ENCODE data around the gene VSIG10. TPM values are rescaled to one million over a fixed set of nuclear protein-coding genes. Genes with fewer than 3 reads are reported as not detected.

VSIG10 gene
- total RNA-seq, 1 experiment from 2014 or later: 56.2 TPM

DNA sequence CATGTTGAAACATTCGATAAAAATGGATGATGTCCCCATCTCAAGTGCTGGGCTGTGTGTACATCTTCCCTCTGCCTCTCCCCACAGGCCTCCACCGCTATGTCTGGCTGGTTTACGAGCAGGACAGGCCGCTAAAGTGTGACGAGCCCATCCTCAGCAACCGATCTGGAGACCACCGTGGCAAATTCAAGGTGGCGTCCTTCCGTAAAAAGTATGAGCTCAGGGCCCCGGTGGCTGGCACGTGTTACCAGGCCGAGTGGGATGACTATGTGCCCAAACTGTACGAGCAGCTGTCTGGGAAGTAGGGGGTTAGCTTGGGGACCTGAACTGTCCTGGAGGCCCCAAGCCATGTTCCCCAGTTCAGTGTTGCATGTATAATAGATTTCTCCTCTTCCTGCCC lies 40.7 kb upstream of the VSIG10 start:
- Histone ChIP-seq H3K36me3 (ENCODE audit: control insufficient read depth, insufficient read depth, low read length) (peaks cover 2% of the 10 kb centered on the region; the same call in 1 of the 2 replicates), H3K27ac (ENCODE audit: low read length) (no peak overlapping the region), H3K9me3 (ENCODE audit: control insufficient read depth, insufficient read depth, low read depth, low read length) (no peaks in the 10 kb centered on the region), H3K27me3 (ENCODE audit: control insufficient read depth, insufficient read depth, low read length) (no peaks in the 10 kb centered on the region), H3K4me3 (ENCODE audit: low read depth in 2 of 2, low read length in 2 of 2) (no peak overlapping the region), H3K4me1 (ENCODE audit: control insufficient read depth, insufficient read depth, low read length) (no peaks in the 10 kb centered on the region)
- no TSS peak for BruUV-seq (replicated peaks)
- intact Hi-C loops (cut with micrococcal nuclease; ENCODE audit: unreplicated experiment) (no loop called here), in situ Hi-C loops (cut with HindIII; ENCODE audit: low pct_unique_long_range_greater_than_20kb, low sequenced_read_pairs) (no loop called here)
- TF ChIP-seq, protein P1, sequence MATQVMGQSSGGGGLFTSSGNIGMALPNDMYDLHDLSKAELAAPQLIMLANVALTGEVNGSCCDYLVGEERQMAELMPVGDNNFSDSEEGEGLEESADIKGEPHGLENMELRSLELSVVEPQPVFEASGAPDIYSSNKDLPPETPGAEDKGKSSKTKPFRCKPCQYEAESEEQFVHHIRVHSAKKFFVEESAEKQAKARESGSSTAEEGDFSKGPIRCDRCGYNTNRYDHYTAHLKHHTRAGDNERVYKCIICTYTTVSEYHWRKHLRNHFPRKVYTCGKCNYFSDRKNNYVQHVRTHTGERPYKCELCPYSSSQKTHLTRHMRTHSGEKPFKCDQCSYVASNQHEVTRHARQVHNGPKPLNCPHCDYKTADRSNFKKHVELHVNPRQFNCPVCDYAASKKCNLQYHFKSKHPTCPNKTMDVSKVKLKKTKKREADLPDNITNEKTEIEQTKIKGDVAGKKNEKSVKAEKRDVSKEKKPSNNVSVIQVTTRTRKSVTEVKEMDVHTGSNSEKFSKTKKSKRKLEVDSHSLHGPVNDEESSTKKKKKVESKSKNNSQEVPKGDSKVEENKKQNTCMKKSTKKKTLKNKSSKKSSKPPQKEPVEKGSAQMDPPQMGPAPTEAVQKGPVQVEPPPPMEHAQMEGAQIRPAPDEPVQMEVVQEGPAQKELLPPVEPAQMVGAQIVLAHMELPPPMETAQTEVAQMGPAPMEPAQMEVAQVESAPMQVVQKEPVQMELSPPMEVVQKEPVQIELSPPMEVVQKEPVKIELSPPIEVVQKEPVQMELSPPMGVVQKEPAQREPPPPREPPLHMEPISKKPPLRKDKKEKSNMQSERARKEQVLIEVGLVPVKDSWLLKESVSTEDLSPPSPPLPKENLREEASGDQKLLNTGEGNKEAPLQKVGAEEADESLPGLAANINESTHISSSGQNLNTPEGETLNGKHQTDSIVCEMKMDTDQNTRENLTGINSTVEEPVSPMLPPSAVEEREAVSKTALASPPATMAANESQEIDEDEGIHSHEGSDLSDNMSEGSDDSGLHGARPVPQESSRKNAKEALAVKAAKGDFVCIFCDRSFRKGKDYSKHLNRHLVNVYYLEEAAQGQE (IDR thresholded peaks at IDR 0.05; ENCODE audit: insufficient read depth in 1 of 2, low read depth in 2 of 2, low read length in 1 of 2): no peak
- TF ChIP-seq SIN3A (IDR thresholded peaks at IDR 0.05; ENCODE audit: borderline replicate concordance, insufficient read depth, low read depth, low read length) (no peak), POLR2AphosphoS5 (IDR thresholded peaks at IDR 0.05; ENCODE audit: low read depth, low read length) (no peak), TCF7L2 (IDR thresholded peaks at IDR 0.05; ENCODE audit: low read depth, low read length) (no peak)
- TF ChIP-seq, protein P2, sequence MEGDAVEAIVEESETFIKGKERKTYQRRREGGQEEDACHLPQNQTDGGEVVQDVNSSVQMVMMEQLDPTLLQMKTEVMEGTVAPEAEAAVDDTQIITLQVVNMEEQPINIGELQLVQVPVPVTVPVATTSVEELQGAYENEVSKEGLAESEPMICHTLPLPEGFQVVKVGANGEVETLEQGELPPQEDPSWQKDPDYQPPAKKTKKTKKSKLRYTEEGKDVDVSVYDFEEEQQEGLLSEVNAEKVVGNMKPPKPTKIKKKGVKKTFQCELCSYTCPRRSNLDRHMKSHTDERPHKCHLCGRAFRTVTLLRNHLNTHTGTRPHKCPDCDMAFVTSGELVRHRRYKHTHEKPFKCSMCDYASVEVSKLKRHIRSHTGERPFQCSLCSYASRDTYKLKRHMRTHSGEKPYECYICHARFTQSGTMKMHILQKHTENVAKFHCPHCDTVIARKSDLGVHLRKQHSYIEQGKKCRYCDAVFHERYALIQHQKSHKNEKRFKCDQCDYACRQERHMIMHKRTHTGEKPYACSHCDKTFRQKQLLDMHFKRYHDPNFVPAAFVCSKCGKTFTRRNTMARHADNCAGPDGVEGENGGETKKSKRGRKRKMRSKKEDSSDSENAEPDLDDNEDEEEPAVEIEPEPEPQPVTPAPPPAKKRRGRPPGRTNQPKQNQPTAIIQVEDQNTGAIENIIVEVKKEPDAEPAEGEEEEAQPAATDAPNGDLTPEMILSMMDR (IDR thresholded peaks at IDR 0.05): no peak
- no peak for ATAC-seq
- DNase-seq (ENCODE audit: low read depth, low spot score): no peak
- ChIA-PET CTCF (no interaction called here), POLR2A (no interaction called here)

DNA sequence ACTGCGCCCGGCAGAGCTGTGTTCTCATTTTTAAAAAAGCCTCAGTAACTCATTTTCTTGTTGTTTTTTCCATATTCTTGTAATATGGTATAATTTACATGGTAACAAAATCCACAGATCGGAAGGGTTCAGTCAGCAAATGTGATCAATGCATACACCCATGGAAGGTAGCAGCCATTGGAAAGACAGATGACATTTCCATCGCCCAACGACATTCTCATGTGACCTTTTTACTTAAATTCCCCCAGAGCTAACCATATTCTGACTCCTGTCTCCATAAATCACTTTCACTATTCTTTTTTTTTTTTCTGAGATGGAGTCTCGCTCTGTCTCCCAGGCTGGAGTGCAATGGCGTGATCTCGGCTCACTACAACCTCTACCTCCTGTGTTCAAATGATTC lies 37.0 kb upstream of the VSIG10 start:
- in situ Hi-C loops (cut with HindIII; ENCODE audit: low pct_unique_long_range_greater_than_20kb, low sequenced_read_pairs): no loop called here
- TF ChIP-seq TCF7L2 (IDR thresholded peaks at IDR 0.05; ENCODE audit: low read depth, low read length) (no peak), SIN3A (IDR thresholded peaks at IDR 0.05; ENCODE audit: borderline replicate concordance, insufficient read depth, low read depth, low read length) (no peak), POLR2AphosphoS5 (IDR thresholded peaks at IDR 0.05; ENCODE audit: low read depth, low read length) (no peak)
- TF ChIP-seq, protein P2 (IDR thresholded peaks at IDR 0.05): no peak
- TF ChIP-seq, protein P1 (IDR thresholded peaks at IDR 0.05; ENCODE audit: insufficient read depth in 1 of 2, low read depth in 2 of 2, low read length in 1 of 2): no peak
- H3K36me3 ChIP-seq (ENCODE audit: control insufficient read depth, insufficient read depth, low read length): no peaks in the 10 kb centered on the region; the same call in 1 of the 2 replicates

More for the DNA sequence above, 37.0 kb upstream of the VSIG10 start:
- intact Hi-C loops (cut with micrococcal nuclease; ENCODE audit: unreplicated experiment): no loop called here
- Histone ChIP-seq H3K4me3 (ENCODE audit: low read depth in 2 of 2, low read length in 2 of 2) (no peak overlapping the region), H3K27ac (ENCODE audit: low read length) (no peak overlapping the region), H3K4me1 (ENCODE audit: control insufficient read depth, insufficient read depth, low read length) (no peaks in the 10 kb centered on the region), H3K9me3 (ENCODE audit: control insufficient read depth, insufficient read depth, low read depth, low read length) (no peaks in the 10 kb centered on the region), H3K27me3 (ENCODE audit: control insufficient read depth, insufficient read depth, low read length) (no peaks in the 10 kb centered on the region)
- DNase-seq (ENCODE audit: low read depth, low spot score) (no peak), ATAC-seq (no peak)
- POLR2A ChIA-PET: no interaction called here
- CTCF ChIA-PET: no interaction called here
- no TSS peak for BruUV-seq (replicated peaks)

All from Panc1 (cell line).